Measurements from ENCODE around the gene IGFBP2.
A peak's percentile ranks its signal among the peaks of the same experiment; 100 is the strongest.

IGFBP2 gene

DNA sequence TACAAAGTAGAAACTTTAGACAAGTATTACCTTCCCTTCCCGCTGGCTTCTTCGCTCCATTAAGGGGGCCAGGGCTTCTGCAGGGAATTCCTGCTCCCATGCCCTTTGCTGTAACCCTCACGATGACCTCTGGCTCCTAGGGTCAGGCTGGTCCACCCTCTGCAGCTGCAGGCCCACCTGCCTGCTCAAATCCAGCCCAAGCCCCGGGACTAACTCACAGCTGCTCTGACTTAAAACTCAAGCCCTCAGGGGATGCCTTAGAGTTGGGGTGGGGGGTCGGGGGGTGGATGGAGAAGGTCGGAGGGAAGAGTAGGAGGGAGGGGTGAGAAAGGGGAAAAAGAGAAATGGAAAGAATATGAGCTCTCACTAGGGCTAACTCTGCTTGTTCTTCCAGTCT, 57.2 kb downstream of the IGFBP2 start:
- peaks cover 52% of the 10 kb centered on the region for H3K36me3 Mint-ChIP-seq (ENCODE audit: low read depth)
- H3K27ac Mint-ChIP-seq = peak overlapping the region; percentile 4 to 64 (median 7)
- no peaks in the 10 kb centered on the region for H3K9me3 Mint-ChIP-seq
- peak overlapping the region; percentile 84 to 89 (median 88) for H3K4me3 Mint-ChIP-seq
- H3K4me1 Mint-ChIP-seq = peaks cover 53% of the 10 kb centered on the region
- no peaks in the 10 kb centered on the region for H3K27me3 Mint-ChIP-seq (ENCODE audit: low read depth)
- TF ChIP-seq, protein P1, sequence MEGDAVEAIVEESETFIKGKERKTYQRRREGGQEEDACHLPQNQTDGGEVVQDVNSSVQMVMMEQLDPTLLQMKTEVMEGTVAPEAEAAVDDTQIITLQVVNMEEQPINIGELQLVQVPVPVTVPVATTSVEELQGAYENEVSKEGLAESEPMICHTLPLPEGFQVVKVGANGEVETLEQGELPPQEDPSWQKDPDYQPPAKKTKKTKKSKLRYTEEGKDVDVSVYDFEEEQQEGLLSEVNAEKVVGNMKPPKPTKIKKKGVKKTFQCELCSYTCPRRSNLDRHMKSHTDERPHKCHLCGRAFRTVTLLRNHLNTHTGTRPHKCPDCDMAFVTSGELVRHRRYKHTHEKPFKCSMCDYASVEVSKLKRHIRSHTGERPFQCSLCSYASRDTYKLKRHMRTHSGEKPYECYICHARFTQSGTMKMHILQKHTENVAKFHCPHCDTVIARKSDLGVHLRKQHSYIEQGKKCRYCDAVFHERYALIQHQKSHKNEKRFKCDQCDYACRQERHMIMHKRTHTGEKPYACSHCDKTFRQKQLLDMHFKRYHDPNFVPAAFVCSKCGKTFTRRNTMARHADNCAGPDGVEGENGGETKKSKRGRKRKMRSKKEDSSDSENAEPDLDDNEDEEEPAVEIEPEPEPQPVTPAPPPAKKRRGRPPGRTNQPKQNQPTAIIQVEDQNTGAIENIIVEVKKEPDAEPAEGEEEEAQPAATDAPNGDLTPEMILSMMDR (IDR thresholded peaks at IDR 0.05; ENCODE audit: unreplicated experiment in 3 of 3) = no peak

- H3K27ac Mint-ChIP-seq = peak overlapping the region in 2 of 3 experiments; percentile 75 to 83
- H3K36me3 Mint-ChIP-seq (ENCODE audit: low read depth) = peaks cover 45% of the 10 kb centered on the region
- H3K9me3 Mint-ChIP-seq = no peaks in the 10 kb centered on the region
- TF ChIP-seq, protein P1 (IDR thresholded peaks at IDR 0.05; ENCODE audit: unreplicated experiment in 3 of 3) = no peak
- no peaks in the 10 kb centered on the region for H3K27me3 Mint-ChIP-seq (ENCODE audit: low read depth)
- H3K4me3 Mint-ChIP-seq = peak overlapping the region; percentile 84 to 89 (median 88)
- H3K4me1 Mint-ChIP-seq = peaks cover 47% of the 10 kb centered on the region
These were observed 57.9 kb downstream of the IGFBP2 start for GRCh38 chr2:216690853-216691741.

GRCh38 chr2:216692636-216693413, 59.6 kb downstream of the IGFBP2 start:
- no peaks in the 10 kb centered on the region for H3K9me3 Mint-ChIP-seq
- TF ChIP-seq, protein P1 (IDR thresholded peaks at IDR 0.05; ENCODE audit: unreplicated experiment in 3 of 3) = no peak
- peak overlapping the region; percentile 84 to 89 (median 88) for H3K4me3 Mint-ChIP-seq
- peaks cover 35% of the 10 kb centered on the region for H3K36me3 Mint-ChIP-seq (ENCODE audit: low read depth)
- peak overlapping the region in 1 of 3 experiments; percentile 97 for H3K27ac Mint-ChIP-seq
- no peaks in the 10 kb centered on the region for H3K27me3 Mint-ChIP-seq (ENCODE audit: low read depth)
- peaks cover 32% of the 10 kb centered on the region for H3K4me1 Mint-ChIP-seq

DNA sequence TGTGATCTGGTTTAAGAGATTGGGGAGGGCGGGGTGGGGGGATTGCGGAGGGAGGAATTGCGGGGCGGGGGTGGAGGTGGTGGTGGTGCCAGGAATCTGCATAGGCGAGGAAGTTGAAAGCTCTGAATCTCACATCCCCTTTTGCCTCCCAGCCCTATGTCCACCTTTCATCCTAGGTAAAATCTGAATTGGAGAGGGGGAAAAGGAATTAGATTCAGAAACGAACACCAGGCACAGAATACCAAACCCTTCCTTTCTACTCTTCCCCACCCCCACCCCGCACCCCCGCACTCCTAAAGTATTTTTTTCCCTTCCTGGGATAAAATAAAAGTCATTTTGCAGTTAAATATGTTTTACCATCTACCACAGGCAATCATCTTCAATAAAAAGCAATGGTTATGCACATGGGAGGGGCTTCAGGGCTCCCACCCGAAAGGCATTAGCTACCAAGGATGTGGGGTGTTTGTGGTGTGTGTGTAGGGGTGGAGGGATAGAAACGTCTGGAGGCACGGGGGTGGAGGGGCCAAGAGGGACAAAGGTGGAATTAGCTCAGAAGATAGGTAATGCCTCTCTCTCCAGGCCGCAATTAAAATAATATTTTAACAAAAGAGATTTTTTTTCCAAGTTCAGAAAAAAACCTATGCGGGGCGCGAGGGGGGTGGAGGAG, 60.3 kb downstream of the IGFBP2 start:
- Mint-ChIP-seq H3K4me3 (peak overlapping the region; percentile 84 to 89 (median 88)), H3K9me3 (no peaks in the 10 kb centered on the region), H3K27ac (peak overlapping the region in 1 of 3 experiments; percentile 97), H3K27me3 (ENCODE audit: low read depth) (no peaks in the 10 kb centered on the region), H3K36me3 (ENCODE audit: low read depth) (peaks cover 30% of the 10 kb centered on the region), H3K4me1 (peaks cover 27% of the 10 kb centered on the region)
- TF ChIP-seq, protein P1 (IDR thresholded peaks at IDR 0.05; ENCODE audit: unreplicated experiment in 3 of 3) = no peak

GRCh38 chr2:216694082-216694825, 61.0 kb downstream of the IGFBP2 start:
- Mint-ChIP-seq H3K9me3 (no peaks in the 10 kb centered on the region), H3K4me1 (peaks cover 20% of the 10 kb centered on the region), H3K36me3 (ENCODE audit: low read depth) (peaks cover 23% of the 10 kb centered on the region), H3K4me3 (peak overlapping the region; percentile 84 to 89 (median 88)), H3K27ac (peak overlapping the region in 1 of 3 experiments; percentile 97), H3K27me3 (ENCODE audit: low read depth) (no peaks in the 10 kb centered on the region)
- TF ChIP-seq, protein P1 (IDR thresholded peaks at IDR 0.05; ENCODE audit: unreplicated experiment in 3 of 3) = no peak

Measured in nephron (organoid).